T-helper 2 cell treated with Interferon-gamma antibody and Interleukin-4, amounts not matched to agents 100 ng/mL and 5 ng/mL, for 36 hours (primary cell): ENCODE data around the gene GALNTL6. TPM values are rescaled to one million over a fixed set of nuclear protein-coding genes. Genes with fewer than 3 reads are reported as not detected.

Source experiments
- intact Hi-C: fragments of 100-400 bp; cut with micrococcal nuclease; formaldehyde crosslinking; loops from one replicate; pipeline ENCODE4 v1.15.1; 2023
- total RNA-seq: library from RNA; stranded (reverse); gene quantifications from 2 replicates; pipeline ENCODE4 v1.2.3, GENCODE V29; 2022

The GALNTL6 gene
- total RNA-seq, 1 donor from 2014 or later, result not detected

DNA sequence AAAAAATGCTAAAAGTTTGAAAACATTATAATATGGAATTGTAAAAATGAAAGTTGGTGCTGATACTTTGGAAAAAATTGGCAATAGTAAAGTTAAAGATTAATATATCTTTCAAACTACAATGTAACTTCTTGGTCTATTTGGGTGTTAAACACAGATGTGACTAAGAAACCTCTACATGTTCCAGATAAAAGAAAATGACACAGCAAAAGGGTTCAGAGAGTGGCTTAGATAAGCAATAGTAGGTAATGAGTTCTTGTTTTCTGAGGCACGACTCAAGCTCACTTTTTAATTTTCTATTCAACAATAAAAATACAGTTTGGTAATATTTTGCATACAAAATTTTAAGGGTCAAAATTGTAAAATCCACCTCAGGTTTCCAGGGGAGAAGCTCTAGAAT, 292.7 kb downstream of the GALNTL6 start:
- intact Hi-C loops, result no loop called here

- intact Hi-C loops, result no loop called here
Observed at GRCh38 chr4:172109466-172109865, 296.3 kb downstream of the GALNTL6 start.

DNA sequence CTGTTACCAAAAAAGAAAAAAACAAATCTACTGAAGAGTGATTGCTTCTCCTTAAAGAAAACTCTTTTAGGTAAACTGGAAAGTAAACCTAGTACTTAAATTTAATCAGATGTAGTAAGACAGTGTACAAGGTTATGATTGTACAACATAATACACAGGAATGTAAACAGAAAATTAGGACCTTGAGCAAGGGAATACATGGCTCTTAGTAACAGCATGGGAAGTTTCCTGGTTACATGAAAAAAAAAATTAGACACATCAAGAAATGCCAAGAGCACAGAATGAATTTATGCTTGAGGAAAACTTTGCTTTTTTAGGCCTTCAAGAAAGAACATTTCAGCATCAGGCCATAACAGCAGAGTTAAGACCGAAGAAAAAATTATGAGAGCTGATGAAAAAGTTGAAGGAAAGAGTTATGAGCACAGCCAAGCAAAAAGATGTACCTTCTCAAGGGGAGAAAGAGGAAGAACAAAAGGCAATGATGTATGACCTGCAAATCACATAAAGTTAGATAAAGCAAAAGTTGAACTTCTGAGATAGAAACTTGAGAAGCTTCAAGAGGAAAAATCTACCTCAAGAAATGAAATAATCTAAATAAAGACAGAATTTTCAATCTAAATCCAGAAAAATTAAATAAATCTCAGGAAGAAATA, 311.6 kb downstream of the GALNTL6 start:
- intact Hi-C loops, result no loop called here

GRCh38 chr4:172125443-172125842, 312.2 kb downstream of the GALNTL6 start:
- intact Hi-C loops, result no loop called here

- intact Hi-C loops, result no loop called here
Observed at GRCh38 chr4:172127168-172127567, 314.0 kb downstream of the GALNTL6 start.

GRCh38 chr4:172129593-172129992, 316.4 kb downstream of the GALNTL6 start:
- intact Hi-C loops, result no loop called here

GRCh38 chr4:172134521-172134920, 321.3 kb downstream of the GALNTL6 start:
- intact Hi-C loops, result no loop called here

DNA sequence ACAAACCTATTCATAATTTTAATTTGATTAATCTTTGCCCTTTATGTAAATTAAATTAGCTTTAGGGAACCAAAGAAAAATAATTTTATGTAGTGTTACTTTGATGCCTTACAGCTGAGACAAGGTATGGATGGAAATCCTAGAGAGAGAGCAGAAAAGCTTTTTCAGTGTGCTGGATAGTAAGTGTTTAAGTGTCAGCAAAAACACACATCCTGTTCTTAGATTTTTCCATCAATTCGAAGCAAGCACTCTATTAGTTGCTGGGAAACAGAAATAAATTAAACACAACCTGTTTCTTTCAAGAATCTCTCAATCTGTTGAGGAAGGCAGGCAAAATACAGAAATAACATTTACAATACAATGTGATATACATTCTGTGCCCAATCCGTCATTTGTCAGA, 327.8 kb downstream of the GALNTL6 start:
- intact Hi-C loops, result no loop called here

DNA sequence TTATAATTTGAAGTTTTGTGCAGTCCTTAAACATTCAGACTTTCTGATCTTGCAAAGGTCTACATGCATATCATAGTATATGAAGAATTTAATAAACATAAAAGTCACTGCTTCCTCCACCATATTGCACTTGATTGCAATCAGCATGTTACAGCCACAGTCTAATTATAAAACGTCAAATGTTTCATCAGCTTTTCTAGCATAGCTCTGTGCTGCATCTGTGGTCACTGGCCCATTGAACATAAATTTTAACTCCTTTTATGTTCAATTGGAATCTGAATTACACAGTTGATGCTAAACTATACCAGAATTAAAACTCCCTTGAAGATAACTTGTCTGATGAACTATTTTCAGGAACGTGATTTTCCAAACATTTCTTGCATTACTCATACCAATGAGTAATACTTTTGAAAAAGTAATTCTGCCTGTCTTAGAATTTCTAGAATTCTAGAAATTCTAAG, 329.1 kb downstream of the GALNTL6 start:
- intact Hi-C loops, result no loop called here

DNA sequence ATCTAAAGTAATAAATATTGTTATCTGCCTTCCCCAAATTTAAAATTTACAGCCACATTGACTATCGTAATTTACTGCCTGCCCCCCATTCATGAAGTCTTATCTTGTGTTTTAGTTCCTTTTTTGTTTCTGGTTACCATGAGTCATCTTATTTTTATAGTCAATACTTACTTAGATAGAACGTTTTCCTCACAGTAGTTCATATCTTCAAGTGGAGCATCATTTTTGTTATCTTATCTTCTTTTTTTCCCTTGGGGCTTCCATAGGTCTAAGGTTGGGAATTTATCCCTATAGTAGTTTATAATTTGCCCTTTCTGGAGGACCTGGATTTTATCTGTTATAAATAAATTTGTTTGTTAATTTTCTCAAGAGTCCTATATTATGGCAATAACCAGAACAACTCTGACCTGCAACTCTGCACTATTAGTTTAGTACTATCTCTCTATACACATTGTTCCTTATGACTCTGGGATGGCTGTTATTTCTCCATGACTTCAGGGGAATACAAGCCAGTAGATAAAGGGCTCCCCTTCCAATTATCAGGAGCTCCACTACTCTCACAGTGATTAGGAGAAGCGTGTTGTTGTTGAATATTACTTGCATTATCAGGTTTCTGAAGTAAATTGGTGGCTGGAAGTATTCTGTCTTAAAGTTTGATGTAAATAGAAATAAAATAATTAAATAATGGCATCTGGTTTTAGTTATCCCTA, 330.6 kb downstream of the GALNTL6 start:
- intact Hi-C loops, result no loop called here

- intact Hi-C loops, result no loop called here
Observed at GRCh38 chr4:172147687-172148086, 334.5 kb downstream of the GALNTL6 start.

- intact Hi-C loops, result no loop called here
Observed at GRCh38 chr4:172149329-172149728, 336.1 kb downstream of the GALNTL6 start.

- intact Hi-C loops, result no loop called here
Observed at GRCh38 chr4:172152284-172152683, 339.1 kb downstream of the GALNTL6 start.

DNA sequence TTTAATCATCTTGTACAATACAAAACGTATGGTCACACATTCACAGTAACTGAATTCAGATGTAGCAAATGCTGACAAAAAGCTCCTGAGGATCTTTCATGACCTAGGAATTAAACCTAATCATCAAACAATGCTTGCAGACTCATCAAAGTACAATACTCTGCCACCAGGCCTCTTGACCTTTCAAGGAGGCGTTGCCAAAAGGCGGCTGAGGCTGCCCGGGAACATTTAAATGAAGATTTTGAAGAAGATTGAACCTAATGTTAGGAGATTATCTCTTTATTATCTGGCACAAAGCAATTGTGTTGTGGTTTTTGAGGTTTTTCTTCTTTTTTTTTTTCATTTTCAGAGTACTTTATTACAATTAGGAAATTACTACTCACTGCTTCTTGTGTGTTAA, 340.5 kb downstream of the GALNTL6 start:
- intact Hi-C loops, result no loop called here

- intact Hi-C loops, result no loop called here
Observed at GRCh38 chr4:172155838-172156345, 342.7 kb downstream of the GALNTL6 start.

DNA sequence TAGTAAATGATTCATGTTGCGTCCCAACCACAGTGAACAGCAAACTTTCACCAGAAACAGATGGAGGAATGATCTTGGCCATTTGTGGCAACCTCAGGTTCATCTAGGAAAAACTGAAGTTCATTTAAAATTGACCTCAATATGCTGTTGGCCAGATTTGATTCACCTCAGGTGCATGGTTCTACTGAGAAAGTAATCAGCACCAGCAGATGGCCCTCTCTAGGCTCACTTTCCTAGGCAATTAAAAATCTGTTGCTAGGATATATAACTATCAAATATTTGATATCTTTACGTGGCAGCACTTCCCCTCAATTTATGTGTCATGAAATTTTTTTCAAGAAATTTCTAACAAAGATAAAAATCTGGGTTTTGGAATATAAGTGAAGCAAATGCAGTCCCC, 344.7 kb downstream of the GALNTL6 start:
- intact Hi-C loops, result no loop called here

DNA sequence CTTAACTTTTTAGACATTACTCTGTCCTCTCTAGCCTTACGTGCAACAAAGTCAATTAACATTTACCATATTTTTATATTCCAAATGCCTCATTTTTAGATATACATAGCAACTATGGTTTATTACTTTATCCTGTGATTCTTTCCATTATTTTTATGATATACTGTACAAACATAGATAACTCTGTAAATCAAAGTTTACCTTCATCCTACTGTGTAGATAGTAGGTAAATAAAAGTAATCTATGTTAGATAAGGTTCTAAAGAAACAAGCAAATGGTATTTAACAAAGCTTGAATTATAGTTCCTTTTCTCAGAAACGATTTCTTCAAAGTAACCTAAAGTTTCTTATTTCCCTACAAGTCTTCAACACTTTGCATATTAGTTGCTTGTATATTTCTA, 350.0 kb downstream of the GALNTL6 start:
- intact Hi-C loops, result no loop called here

GRCh38 chr4:172168888-172169287, 355.7 kb downstream of the GALNTL6 start:
- intact Hi-C loops, result no loop called here

DNA sequence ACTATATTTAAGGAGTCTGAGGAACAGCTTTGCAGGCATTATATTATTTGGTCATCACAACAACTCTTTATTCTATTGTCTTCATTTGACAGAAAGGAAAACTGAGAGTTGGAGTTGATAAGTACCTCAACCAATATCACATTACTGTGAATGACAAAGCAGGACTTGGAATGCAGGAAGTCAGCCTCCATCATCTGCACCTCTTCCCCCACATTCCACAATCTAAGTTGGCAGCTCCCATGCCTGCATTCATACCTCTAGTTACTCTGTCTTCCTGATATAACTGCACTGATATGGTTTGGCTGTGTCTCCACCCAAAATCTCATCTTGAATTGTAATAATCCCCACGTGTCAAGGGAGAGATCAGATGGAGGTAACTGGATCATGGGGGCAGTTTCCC, 356.7 kb downstream of the GALNTL6 start:
- intact Hi-C loops, result no loop called here

DNA sequence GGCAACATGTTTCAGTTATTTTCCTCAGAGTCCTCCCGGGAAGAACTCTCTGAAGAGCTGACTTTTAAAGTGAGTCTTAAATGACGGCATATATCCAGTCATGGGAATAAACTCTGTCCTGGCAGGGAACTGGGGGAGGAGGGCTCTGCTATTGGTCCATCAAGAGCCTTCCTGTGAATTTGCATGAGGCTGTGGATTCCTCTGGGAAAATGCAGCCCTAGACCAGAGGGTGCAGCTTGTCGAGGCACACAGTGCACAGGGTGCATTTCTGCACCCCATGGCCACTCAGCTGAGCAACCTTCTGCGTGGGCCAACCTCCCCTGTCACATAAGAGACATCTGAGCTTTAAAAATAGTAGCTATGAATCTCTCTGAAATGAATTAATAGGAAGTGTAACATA, 360.0 kb downstream of the GALNTL6 start:
- intact Hi-C loops, result no loop called here

DNA sequence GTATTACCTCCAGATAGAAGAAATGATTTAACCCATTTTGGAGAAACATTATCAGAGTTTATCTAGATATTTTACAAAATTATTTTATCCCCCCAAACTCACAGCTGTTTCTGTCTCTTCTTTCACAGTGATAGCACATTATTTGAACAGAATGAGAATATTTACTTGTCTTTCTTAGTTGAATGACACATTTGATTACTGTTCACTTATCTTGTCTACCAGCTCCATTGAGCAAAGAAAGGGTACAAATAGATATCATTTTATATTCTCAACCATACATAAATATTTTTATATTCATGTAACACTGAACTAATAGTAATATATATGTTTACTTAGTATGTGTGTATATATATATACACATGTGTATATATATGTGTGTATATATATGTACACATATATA, 364.2 kb downstream of the GALNTL6 start:
- intact Hi-C loops, result no loop called here

DNA sequence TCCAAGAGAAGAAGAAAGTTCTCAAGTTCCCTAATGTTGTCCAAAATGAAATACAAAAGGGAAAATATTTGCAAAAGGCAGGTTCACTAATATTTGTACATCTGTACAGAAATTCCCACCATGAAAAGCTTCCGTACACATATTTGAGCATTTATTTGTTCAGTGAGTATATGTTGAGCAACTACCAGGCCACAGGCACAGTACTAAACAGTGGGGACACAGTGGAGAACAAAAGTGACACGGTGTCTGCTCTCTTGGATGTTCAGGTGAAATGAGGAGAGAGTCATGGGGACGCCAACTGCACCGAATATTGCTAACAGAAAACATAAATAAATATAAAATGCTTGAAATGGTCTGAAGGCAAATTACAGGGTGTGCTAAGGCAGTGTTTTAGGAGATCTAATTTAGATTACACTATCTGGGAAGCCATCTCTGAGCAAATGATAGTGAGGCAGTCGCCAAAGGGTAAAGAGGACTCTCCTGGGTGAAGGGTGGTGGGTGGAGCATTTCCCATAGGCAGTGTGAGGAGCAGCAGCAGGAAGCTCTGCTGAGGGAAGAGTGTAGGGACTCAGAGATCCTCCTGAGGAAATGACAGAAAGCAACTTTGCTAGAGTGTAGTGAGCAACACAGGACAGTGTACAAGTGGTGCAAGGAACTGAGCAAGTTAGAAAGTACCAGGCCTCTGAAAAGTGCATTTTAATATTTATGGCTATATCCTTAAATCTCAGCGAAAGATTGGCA, 375.2 kb downstream of the GALNTL6 start:
- intact Hi-C loops, result no loop called here
